ENCODE data around the gene IPP. TPM values are rescaled to one million over a fixed set of nuclear protein-coding genes. Genes with fewer than 3 reads are reported as not detected.

Gene IPP
- polyA plus RNA-seq, 1 of the 3 experiments (the other 2 are of a cell fraction), result 3.2 TPM

GRCh38 chr1:45687754-45688740 is 62.4 kb downstream of the IPP start, which contains the start of gene TMEM69 (continued):
- TF ChIP-seq ZBTB33 (IDR thresholded peaks at IDR 0.05; ENCODE audit: borderline replicate concordance, low read depth) (no peak), REST (IDR thresholded peaks at IDR 0.05; ENCODE audit: low read depth, low read length) (peak; percentile 32; the same call in 1 of the 2 replicates), RCOR1 (IDR thresholded peaks at IDR 0.05; ENCODE audit: low read length) (no peak; the same call in none of the 2 replicates), RXRA (IDR thresholded peaks at IDR 0.05; ENCODE audit: borderline replicate concordance, low read depth) (no peak), MAX (IDR thresholded peaks at IDR 0.05; ENCODE audit: low read depth) (peak; percentile 79; the same call in 1 of the 2 replicates), ELF1 (IDR thresholded peaks at IDR 0.05) (peak; percentile 75)

- POLR2A ChIA-PET, result interaction anchor here (1.0 to 2.4 kb wide), 4 partner anchors 15 to 192 kb away, joined by 4 to 20 read pairs (median 4); partner anchors contain the start of gene NASP
- Histone ChIP-seq H3K27me3 (ENCODE audit: insufficient read depth) (no peaks in the 10 kb centered on the region), H3K4me3 (ENCODE audit: low read depth in 2 of 2, low read length in 1 of 2) (peak overlapping the region; percentile 92 to 95), H3K36me3 (replicated peaks in 1 of 2; ENCODE audit: control insufficient read depth in 1 of 2, insufficient read depth in 2 of 2, low read length in 1 of 2) (peaks cover 5 to 12% of the 10 kb centered on the region in 2 experiments), H3K9me3 (no peaks in the 10 kb centered on the region), H3K4me2 (peak overlapping the region; percentile 85), H3K79me2 (ENCODE audit: insufficient read depth) (peaks cover 80% of the 10 kb centered on the region), H3K9me2 (no peaks in the 10 kb centered on the region), H3K9ac (peak overlapping the region; percentile 92), H4K20me1 (ENCODE audit: insufficient read depth) (peaks cover 25% of the 10 kb centered on the region), H3F3A (replicated peaks; ENCODE audit: insufficient read depth) (peaks cover 7% of the 10 kb centered on the region), H3K27ac (ENCODE audit: low read depth in 2 of 2, low read length in 1 of 2) (peak overlapping the region; percentile 93 to 97), H2AFZ (ENCODE audit: low read depth) (peak overlapping the region; percentile 80), H3K4me1 (ENCODE audit: control insufficient read depth in 1 of 2, insufficient read depth in 2 of 2, low read depth in 1 of 2, low read length in 1 of 2) (peaks cover 14 to 20% of the 10 kb centered on the region in 2 experiments; a peak in 3 of 4 replicates)
- CTCF ChIA-PET, result interaction anchor here (0.8 kb wide), 1 partner anchor 677 kb away, joined by 4 read pairs; no protein-coding TSS in a partner anchor
- WGBS (ENCODE audit: low lambda C conversion rate), result 0% methylated on average over 26 of the region's 44 CpGs
- peak; percentile 90 for DNase-seq
- TF ChIP-seq RXRA (IDR thresholded peaks at IDR 0.05; ENCODE audit: borderline replicate concordance, low read depth), result no peak
- no peak for TF ChIP-seq JUND (IDR thresholded peaks at IDR 0.05)
- no peak for TF ChIP-seq EZH2phosphoT487 (IDR thresholded peaks at IDR 0.05; ENCODE audit: borderline replicate concordance, low read depth)
- no peak for TF ChIP-seq NFIC (IDR thresholded peaks at IDR 0.05; ENCODE audit: borderline replicate concordance)
- TF ChIP-seq RFX5 (IDR thresholded peaks at IDR 0.05; ENCODE audit: low read length), result peak; percentile 86
- no peak for TF ChIP-seq REST (IDR thresholded peaks at IDR 0.05; ENCODE audit: low read depth, low read length)
- no peak; the same call in 1 of the 2 replicates for TF ChIP-seq SIN3A (IDR thresholded peaks at IDR 0.05; ENCODE audit: borderline replicate concordance, low read depth, low read length)
- TF ChIP-seq GATA2 (CRISPR knock-in tag; IDR thresholded peaks at IDR 0.05), result no peak
- TF ChIP-seq NRF1 (IDR thresholded peaks at IDR 0.05; ENCODE audit: low read depth, low read length), result peak; percentile 88
- TF ChIP-seq SMC3 (IDR thresholded peaks at IDR 0.05; ENCODE audit: low read depth, low read length), result no peak
- TF ChIP-seq USF2 (IDR thresholded peaks at IDR 0.05; ENCODE audit: borderline replicate concordance, low read depth, low read length), result no peak
Observed at GRCh38 chr1:45687014-45687753, 63.3 kb downstream of the IPP start.
